Left forelimb (tissue), 1 donor: ENCODE data around the gene SEMA4D.

Source experiments
- DNase-seq: peaks from one replicate; pipeline ENCODE4 v3.0.0-alpha.2; 2018; ENCODE audit warnings: low spot score

Gene SEMA4D

GRCh38 chr9:89431930-89432725 lies 65.8 kb downstream of the SEMA4D start:
- no peak for DNase-seq

GRCh38 chr9:89430995-89431394 lies 66.9 kb downstream of the SEMA4D start:
- no peak for DNase-seq

- DNase-seq = no peak
Measured at GRCh38 chr9:89428901-89429890, 68.7 kb downstream of the SEMA4D start.

- DNase-seq = no peak
Measured at GRCh38 chr9:89428222-89428761, 69.6 kb downstream of the SEMA4D start.

- DNase-seq = no peak
Measured at GRCh38 chr9:89427621-89428221, 70.2 kb downstream of the SEMA4D start.

GRCh38 chr9:89426384-89426961 lies 71.4 kb downstream of the SEMA4D start:
- no peak for DNase-seq

GRCh38 chr9:89425921-89426383 lies 72.0 kb downstream of the SEMA4D start:
- DNase-seq = no peak

GRCh38 chr9:89425024-89425805 lies 72.7 kb downstream of the SEMA4D start:
- DNase-seq = no peak

GRCh38 chr9:89422151-89422975 lies 75.5 kb downstream of the SEMA4D start:
- DNase-seq = no peak

GRCh38 chr9:89421595-89421994 lies 76.3 kb downstream of the SEMA4D start:
- no peak for DNase-seq

GRCh38 chr9:89420397-89421178 lies 77.3 kb downstream of the SEMA4D start:
- no peak for DNase-seq

- DNase-seq = no peak
Measured at GRCh38 chr9:89419978-89420394, 77.9 kb downstream of the SEMA4D start.

GRCh38 chr9:89418882-89419640 lies 78.9 kb downstream of the SEMA4D start:
- DNase-seq = no peak

GRCh38 chr9:89418474-89418845 lies 79.5 kb downstream of the SEMA4D start:
- DNase-seq = no peak

- no peak for DNase-seq
Measured at GRCh38 chr9:89417832-89418473, 80.0 kb downstream of the SEMA4D start.

GRCh38 chr9:89414670-89415324 lies 83.1 kb downstream of the SEMA4D start:
- DNase-seq = no peak

- DNase-seq = no peak
Measured at GRCh38 chr9:89413963-89414638, 83.8 kb downstream of the SEMA4D start.
